Suprapubic skin (tissue), 3 donors: ENCODE results near the gene NINL.

Source experiments
- POLR2AphosphoS5 ChIP-seq, 3 donors: sonication (generic); formaldehyde crosslinking; IDR thresholded peaks; one replicate each; pipeline ENCODE4 v1.6.1; 2017; ENCODE audit warnings: antibody characterized with exemption in 3 of 3
- TF ChIP-seq, protein P1 (sequence below), 2 donors: fragments of 200-600 bp in 1 of 2; fragments of 450-650 bp in 1 of 2; sonication (generic) in 1 of 2; IDR thresholded peaks; one replicate each; pipeline ENCODE4 v1.5.1; 2016 to 2019; ENCODE audit warnings: antibody characterized with exemption in 2 of 2, mild to moderate bottlenecking in 1 of 2, moderate library complexity in 1 of 2

DNA sequence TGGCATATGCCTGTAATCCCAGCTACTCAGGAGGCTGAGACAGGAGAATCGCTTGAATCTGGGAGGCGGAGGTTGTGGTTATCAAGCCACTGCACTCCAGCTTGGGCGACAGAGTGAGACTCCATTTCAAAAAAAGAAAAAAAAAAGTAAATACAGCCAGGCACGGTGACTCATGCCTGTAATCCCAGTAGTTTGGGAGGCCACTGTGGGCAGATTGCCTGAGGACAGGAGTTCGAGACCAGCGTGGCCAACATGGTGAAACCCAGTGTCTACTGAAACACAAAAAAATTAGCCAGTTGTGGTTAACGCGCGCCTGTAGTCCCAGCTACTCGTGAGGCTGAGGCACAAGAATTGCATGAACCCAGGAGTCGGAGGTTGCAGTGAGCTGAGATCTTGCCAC is 1.5 kb upstream of the NINL start:
- TF ChIP-seq, protein P1, sequence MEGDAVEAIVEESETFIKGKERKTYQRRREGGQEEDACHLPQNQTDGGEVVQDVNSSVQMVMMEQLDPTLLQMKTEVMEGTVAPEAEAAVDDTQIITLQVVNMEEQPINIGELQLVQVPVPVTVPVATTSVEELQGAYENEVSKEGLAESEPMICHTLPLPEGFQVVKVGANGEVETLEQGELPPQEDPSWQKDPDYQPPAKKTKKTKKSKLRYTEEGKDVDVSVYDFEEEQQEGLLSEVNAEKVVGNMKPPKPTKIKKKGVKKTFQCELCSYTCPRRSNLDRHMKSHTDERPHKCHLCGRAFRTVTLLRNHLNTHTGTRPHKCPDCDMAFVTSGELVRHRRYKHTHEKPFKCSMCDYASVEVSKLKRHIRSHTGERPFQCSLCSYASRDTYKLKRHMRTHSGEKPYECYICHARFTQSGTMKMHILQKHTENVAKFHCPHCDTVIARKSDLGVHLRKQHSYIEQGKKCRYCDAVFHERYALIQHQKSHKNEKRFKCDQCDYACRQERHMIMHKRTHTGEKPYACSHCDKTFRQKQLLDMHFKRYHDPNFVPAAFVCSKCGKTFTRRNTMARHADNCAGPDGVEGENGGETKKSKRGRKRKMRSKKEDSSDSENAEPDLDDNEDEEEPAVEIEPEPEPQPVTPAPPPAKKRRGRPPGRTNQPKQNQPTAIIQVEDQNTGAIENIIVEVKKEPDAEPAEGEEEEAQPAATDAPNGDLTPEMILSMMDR (IDR thresholded peaks at IDR 0.05): no peak
- no peak for TF ChIP-seq POLR2AphosphoS5 (IDR thresholded peaks at IDR 0.05)
